Upper lobe of right lung (tissue), 1 donor: ENCODE measurements around the gene SVBP. TPM values are rescaled to one million over a fixed set of nuclear protein-coding genes. Genes with fewer than 3 reads are reported as not detected.

Experiments used
- ATAC-seq: fragments of 200-7000 bp; cut with Tn5 transposase; one replicate; pipeline ENCODE4 v1.9.1; 2020; ENCODE audit warnings: mild to moderate bottlenecking, moderate library complexity
- DNase-seq: peaks from one replicate; pipeline ENCODE4 v3.0.0-alpha.2; 2020
- H3K27ac ChIP-seq: fragments of 200-600 bp; one replicate; pipeline ENCODE4 v1.8.0; 2022
- H3K27me3 ChIP-seq: fragments of 200-600 bp; one replicate; pipeline ENCODE4 v1.8.0; 2022; ENCODE audit warnings: mild to moderate bottlenecking
- H3K36me3 ChIP-seq: fragments of 200-600 bp; one replicate; pipeline ENCODE4 v1.8.0; 2022
- H3K4me1 ChIP-seq: fragments of 200-600 bp; one replicate; pipeline ENCODE4 v1.8.0; 2022
- H3K4me3 ChIP-seq: fragments of 200-600 bp; one replicate; pipeline ENCODE4 v1.8.0; 2022; ENCODE audit warnings: mild to moderate bottlenecking
- H3K9me3 ChIP-seq: fragments of 200-600 bp; one replicate; pipeline ENCODE4 v1.8.0; 2022
- intact Hi-C: fragments of 100-400 bp; cut with DNase I; formaldehyde crosslinking; loops from one replicate; pipeline ENCODE4 v1.11.0; 2022
- total RNA-seq: library from RNA; stranded (reverse); fragmentation: NEBNext Ultra II Directional; extraction: Animal tissue kit (Norgen Biotek cat#: 25700); gene quantifications from one replicate; pipeline ENCODE4 v1.2.1, GENCODE V29; 2021
- TF ChIP-seq, protein P1 (sequence below): fragments of 200-600 bp; IDR thresholded peaks from one replicate; pipeline ENCODE4 v1.8.0; 2022; ENCODE audit warnings: antibody characterized with exemption
- donor health status: DM: no; HTN: yes; CAD: no; lungs with severe emphysema.

The SVBP gene
- total RNA-seq, 1 donor from 2014 or later: 19.4 TPM

DNA sequence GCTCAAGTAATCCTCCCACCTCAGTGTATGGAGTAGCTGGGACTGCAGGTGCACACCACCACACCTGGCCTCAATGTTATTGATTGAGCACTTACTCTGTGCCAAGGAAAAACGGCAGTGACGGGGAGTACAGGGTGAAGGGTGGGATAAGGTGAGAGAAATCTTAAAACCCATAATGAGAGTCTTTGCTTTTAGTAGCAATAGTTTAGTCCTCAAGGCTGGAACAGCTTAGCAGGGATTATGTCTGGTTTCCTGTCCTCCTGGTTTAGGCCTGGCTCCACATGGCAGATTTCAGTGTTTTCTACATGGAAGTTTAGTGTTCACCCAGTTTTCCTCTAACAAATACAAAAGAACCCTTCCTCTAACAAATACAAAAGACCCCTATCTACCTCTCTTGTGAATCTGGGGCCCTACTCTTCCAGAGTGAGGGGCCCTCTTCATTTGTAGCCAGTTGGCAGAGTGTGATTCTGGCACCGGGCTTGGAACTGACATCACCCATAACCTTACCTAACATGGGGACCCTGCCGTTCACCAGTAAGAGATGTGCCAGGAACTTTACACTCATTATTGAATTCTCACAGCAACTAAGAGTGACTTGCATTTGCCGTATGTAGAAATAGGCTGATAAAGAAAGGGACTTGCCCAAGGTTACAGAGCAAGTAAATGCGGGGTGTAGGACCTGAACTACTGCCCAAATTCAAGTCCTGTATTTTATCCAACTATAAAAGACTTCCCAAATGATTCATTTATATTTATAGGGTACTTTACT lies 36.1 kb upstream of the SVBP start:
- no peaks in the 10 kb centered on the region for H3K27me3 ChIP-seq
- DNase-seq (no peak), ATAC-seq (no peak)
- H3K9me3 ChIP-seq: no peaks in the 10 kb centered on the region
- H3K4me3 ChIP-seq: no peak overlapping the region
- no peaks in the 10 kb centered on the region for H3K4me1 ChIP-seq
- no peak overlapping the region for H3K27ac ChIP-seq
- intact Hi-C loops: no loop called here
- TF ChIP-seq, protein P1, sequence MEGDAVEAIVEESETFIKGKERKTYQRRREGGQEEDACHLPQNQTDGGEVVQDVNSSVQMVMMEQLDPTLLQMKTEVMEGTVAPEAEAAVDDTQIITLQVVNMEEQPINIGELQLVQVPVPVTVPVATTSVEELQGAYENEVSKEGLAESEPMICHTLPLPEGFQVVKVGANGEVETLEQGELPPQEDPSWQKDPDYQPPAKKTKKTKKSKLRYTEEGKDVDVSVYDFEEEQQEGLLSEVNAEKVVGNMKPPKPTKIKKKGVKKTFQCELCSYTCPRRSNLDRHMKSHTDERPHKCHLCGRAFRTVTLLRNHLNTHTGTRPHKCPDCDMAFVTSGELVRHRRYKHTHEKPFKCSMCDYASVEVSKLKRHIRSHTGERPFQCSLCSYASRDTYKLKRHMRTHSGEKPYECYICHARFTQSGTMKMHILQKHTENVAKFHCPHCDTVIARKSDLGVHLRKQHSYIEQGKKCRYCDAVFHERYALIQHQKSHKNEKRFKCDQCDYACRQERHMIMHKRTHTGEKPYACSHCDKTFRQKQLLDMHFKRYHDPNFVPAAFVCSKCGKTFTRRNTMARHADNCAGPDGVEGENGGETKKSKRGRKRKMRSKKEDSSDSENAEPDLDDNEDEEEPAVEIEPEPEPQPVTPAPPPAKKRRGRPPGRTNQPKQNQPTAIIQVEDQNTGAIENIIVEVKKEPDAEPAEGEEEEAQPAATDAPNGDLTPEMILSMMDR: no peak
- H3K36me3 ChIP-seq: peaks cover 21% of the 10 kb centered on the region

DNA sequence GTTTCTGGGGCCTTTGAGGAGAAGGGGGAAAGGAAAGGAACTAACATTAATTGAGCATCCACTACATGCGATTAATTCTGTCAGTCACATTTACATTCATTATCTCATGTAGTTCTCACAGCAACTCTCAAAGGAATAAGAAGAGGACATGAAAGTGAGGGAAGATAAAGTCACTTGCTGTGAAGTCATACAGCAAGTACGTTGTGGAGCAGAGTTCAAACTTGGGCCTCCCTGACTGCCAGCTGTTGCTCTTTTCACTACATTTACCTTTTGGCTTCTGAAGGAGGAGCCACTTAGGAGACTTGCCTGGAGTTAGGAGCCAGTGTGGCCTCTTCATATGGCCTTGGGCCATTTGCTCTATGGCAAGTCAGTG lies 35.4 kb upstream of the SVBP start:
- intact Hi-C loops: no loop called here
- peaks cover 3% of the 10 kb centered on the region for H3K4me1 ChIP-seq

DNA sequence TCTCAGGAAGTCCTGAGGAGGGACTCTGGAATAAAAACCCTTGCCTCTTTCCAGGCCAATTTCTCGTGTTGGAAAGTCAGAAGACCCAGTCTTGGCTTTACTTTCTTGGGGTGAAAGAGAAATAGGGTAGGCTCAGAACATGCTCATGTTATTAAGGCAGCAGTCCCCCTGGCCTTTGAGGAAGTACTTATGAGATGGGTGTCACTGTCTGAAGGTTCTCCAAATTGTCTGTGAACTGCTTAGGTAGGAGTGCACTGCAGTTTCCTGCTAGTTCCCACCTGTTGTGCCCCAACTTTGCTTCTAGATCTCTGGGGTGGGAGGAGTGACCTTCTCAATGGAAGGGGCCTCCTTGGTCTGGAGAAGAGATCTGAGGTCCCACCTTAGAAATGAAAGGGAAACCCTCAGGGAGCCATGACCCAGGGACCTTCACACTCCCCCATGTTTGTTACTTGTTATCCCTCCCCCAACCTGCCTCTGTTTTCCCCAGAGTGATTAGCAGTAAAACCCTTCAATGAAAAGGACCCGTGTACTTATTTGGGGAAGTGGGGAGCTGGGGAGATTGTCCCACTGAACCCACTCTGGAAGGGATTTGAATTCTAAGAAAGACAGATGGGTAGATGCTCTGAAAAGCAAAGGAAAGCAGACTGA lies 34.9 kb upstream of the SVBP start:
- no peak for DNase-seq
- Histone ChIP-seq H3K9me3 (no peaks in the 10 kb centered on the region), H3K36me3 (peaks cover 21% of the 10 kb centered on the region), H3K4me1 (peaks cover 9% of the 10 kb centered on the region), H3K27me3 (no peaks in the 10 kb centered on the region), H3K27ac (no peak overlapping the region), H3K4me3 (no peak overlapping the region)
- intact Hi-C loops: no loop called here
- no peak for ATAC-seq
- TF ChIP-seq, protein P1: no peak

More for the DNA sequence above, 35.4 kb upstream of the SVBP start:
- no peak overlapping the region for H3K27ac ChIP-seq
- no peaks in the 10 kb centered on the region for H3K27me3 ChIP-seq
- ATAC-seq (no peak), DNase-seq (no peak)
- H3K9me3 ChIP-seq: no peaks in the 10 kb centered on the region
- TF ChIP-seq, protein P1: no peak
- H3K4me3 ChIP-seq: no peak overlapping the region
- peaks cover 21% of the 10 kb centered on the region for H3K36me3 ChIP-seq

DNA sequence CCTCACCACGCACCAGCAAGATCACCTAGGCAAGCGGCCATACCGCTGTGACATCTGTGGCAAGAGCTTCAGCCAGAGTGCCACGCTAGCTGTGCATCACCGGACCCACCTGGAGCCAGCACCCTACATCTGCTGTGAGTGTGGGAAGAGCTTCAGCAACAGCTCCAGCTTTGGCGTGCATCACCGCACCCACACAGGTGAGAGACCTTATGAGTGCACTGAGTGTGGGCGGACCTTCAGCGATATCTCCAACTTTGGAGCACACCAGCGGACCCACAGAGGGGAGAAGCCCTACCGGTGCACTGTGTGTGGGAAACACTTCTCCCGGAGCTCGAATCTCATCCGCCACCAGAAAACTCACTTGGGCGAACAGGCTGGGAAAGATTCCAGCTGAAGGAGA lies 34.2 kb upstream of the SVBP start:
- TF ChIP-seq, protein P1: no peak
- H3K27me3 ChIP-seq: no peaks in the 10 kb centered on the region
- H3K36me3 ChIP-seq: peaks cover 21% of the 10 kb centered on the region
- H3K27ac ChIP-seq: no peak overlapping the region
- ATAC-seq: no peak
- H3K4me1 ChIP-seq: peaks cover 9% of the 10 kb centered on the region
- no peaks in the 10 kb centered on the region for H3K9me3 ChIP-seq
- DNase-seq: no peak
- no peak overlapping the region for H3K4me3 ChIP-seq
- intact Hi-C loops: no loop called here

DNA sequence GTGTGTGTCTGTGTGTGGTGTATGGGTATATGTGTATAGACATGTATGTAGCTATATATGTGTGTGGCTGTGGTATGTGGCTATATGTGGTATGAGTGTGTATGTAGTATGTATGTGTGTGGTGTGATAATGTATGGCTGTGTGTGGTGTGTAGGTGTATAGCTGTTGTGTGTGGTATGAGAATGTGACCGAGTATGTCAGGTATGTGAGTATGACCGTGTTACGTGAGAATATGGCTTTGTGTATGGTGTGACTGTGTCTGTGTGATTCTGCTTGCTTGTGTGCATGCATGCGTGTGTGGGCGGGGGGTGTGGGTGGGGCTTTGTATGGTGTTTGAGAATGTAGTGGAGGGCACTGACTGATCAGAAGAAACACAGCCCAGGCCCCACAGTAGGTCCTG lies 32.7 kb upstream of the SVBP start:
- DNase-seq (no peak), ATAC-seq (no peak)
- TF ChIP-seq, protein P1: no peak
- intact Hi-C loops: no loop called here
- no peak overlapping the region for H3K4me3 ChIP-seq
- peaks cover 21% of the 10 kb centered on the region for H3K36me3 ChIP-seq
- no peaks in the 10 kb centered on the region for H3K9me3 ChIP-seq
- H3K27me3 ChIP-seq: no peaks in the 10 kb centered on the region
- H3K4me1 ChIP-seq: peaks cover 16% of the 10 kb centered on the region
- no peak overlapping the region for H3K27ac ChIP-seq
